Thoracic aorta (tissue), 2 donors: Measurements from ENCODE around the gene PPARA. TPM values are rescaled to one million over a fixed set of nuclear protein-coding genes. Genes with fewer than 3 reads are reported as not detected.

ENCODE experiments used
- ATAC-seq: fragments of 150-250 bp; one replicate; pipeline ENCODE4 v1.8.0; 2017; ENCODE audit warnings: low read depth; ENCODE audit not compliant: insufficient number of reproducible peaks, low FRiP score
- DNase-seq: peaks from one replicate; pipeline ENCODE4 v3.0.0-alpha.2; 2020; ENCODE audit warnings: low spot score
- H3K27ac ChIP-seq, 2 donors: fragments of 200-600 bp; sonication (generic); 1 replicate in 1 of 2; 2 replicates in 1 of 2; pipeline ENCODE4 v1.5.1; 2016; ENCODE audit warnings: mild to moderate bottlenecking in 2 of 2, moderate library complexity in 2 of 2
- H3K27me3 ChIP-seq: fragments of 200-600 bp; sonication (generic); replicated peaks from 2 replicates; pipeline ENCODE4 v1.6.0; 2016; ENCODE audit warnings: mild to moderate bottlenecking; ENCODE audit not compliant: insufficient read depth
- H3K36me3 ChIP-seq: fragments of 200-600 bp; sonication (generic); one replicate; pipeline ENCODE4 v1.5.1; 2016
- H3K4me1 ChIP-seq, 2 donors: fragments of 200-600 bp; sonication (generic); 1 replicate in 1 of 2; 2 replicates in 1 of 2; pipeline versions ENCODE4 v1.5.1 to v1.6.0; 2016; ENCODE audit warnings: low read depth in 2 of 2, mild to moderate bottlenecking in 1 of 2; ENCODE audit not compliant: control insufficient read depth in 1 of 2
- H3K4me3 ChIP-seq: fragments of 200-600 bp; sonication (generic); 2 replicates; pipeline ENCODE4 v1.5.1; 2016; ENCODE audit warnings: mild to moderate bottlenecking
- H3K9me3 ChIP-seq: fragments of 200-600 bp; sonication (generic); 2 replicates; pipeline ENCODE4 v1.5.1; 2016
- total RNA-seq, 2 donors: library from RNA; depleted of rRNA; stranded (reverse); fragments of >200 nt; gene quantifications; one replicate each; pipeline versions ENCODE4 v1.1.0 to v1.2.3, GENCODE V29; 2016
- TF ChIP-seq, protein P1 (sequence below): fragments of 200-600 bp; sonication (generic); IDR thresholded peaks from one replicate; pipeline ENCODE4 v1.5.1; 2019; ENCODE audit warnings: antibody characterized with exemption

Gene PPARA
- total RNA-seq, 2 donors from 2014 or later = 21.9 to 67.8 TPM

- TF ChIP-seq, protein P1, sequence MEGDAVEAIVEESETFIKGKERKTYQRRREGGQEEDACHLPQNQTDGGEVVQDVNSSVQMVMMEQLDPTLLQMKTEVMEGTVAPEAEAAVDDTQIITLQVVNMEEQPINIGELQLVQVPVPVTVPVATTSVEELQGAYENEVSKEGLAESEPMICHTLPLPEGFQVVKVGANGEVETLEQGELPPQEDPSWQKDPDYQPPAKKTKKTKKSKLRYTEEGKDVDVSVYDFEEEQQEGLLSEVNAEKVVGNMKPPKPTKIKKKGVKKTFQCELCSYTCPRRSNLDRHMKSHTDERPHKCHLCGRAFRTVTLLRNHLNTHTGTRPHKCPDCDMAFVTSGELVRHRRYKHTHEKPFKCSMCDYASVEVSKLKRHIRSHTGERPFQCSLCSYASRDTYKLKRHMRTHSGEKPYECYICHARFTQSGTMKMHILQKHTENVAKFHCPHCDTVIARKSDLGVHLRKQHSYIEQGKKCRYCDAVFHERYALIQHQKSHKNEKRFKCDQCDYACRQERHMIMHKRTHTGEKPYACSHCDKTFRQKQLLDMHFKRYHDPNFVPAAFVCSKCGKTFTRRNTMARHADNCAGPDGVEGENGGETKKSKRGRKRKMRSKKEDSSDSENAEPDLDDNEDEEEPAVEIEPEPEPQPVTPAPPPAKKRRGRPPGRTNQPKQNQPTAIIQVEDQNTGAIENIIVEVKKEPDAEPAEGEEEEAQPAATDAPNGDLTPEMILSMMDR = no peak
- Histone ChIP-seq H3K27me3 (no peaks in the 10 kb centered on the region), H3K9me3 (no peaks in the 10 kb centered on the region), H3K4me1 (peaks cover 3 to 11% of the 10 kb centered on the region in 2 donors), H3K27ac (no peak overlapping the region), H3K4me3 (no peak overlapping the region), H3K36me3 (peaks cover 4% of the 10 kb centered on the region)
- DNase-seq (no peak), ATAC-seq (no peak)
Observed at GRCh38 chr22:46234969-46235368, 84.6 kb downstream of the PPARA start.

DNA sequence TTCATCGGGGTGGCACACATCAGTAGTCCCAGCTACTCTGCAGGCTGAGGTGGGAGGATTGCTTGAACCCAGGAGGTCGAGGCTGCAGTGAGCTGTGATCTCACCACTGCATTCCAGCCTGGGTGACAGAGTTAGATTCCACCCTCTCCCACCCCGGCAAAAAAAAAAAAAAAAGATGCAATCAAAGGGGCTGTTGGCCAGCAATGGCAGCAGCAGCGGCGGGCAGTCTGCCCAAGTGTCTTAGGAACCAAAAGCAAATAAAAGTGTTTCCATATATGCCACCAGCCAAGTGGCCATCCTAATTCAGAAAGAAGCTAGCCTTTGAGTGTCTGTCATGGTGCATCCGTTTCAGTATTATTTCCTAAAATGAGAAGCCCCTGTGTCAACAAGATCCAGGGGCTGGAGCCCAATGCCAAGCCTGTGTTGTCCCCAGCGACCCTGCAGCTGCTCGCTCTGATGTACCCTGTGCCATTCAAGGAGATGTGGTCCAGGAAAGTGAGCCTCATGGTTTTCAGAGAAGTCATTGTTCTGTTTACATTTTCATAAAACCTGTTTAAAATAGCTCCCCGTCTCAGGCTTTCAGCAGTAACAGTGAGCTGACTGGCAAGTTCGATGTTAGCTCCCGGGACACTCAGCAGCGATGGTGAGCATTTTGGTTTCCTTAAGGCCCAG, 87.3 kb downstream of the PPARA start:
- TF ChIP-seq, protein P1 = no peak
- Histone ChIP-seq H3K36me3 (peaks cover 4% of the 10 kb centered on the region), H3K9me3 (no peaks in the 10 kb centered on the region), H3K4me1 (peaks cover 3 to 11% of the 10 kb centered on the region in 2 donors), H3K4me3 (no peak overlapping the region), H3K27me3 (no peaks in the 10 kb centered on the region), H3K27ac (no peak overlapping the region)
- ATAC-seq = no peak
- no peak for DNase-seq

GRCh38 chr22:46238541-46238940, 88.2 kb downstream of the PPARA start:
- ATAC-seq = no peak

DNA sequence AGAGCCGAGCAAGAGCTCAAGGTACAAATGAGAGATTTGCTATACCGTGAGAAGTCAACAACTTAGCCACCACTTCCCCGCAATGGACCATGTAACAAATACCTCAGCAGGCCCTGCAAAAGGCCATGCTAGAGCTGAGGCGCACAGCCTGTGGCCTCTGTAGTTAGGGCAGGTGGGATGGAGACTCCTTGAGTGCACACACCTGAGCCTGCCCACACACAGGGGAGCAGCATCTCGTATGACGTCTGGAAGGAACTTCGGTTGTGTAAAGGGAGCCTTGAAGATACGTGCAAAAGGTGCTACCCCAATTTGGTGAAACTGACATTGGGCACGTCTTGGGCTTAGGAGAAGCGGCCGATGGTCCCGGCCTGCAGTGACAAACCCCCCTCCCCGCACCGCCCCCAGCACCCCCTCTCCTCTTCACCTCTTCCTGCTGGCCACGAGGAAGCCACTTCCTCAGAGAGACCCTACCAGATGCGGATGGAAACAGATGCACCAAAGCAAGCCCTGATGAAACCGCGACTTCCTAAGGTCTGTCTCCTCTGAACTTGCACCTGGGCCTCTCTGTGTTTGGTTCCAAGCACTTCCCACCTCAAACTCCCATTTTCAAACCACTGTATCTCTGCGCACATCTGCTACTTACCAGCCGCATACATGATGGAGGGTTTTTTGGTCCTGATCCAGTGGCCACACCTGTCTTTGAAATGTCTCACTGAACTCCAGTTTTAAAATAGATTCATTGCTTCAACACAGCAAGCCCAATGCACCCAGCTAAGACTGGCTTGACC, 89.1 kb downstream of the PPARA start:
- Histone ChIP-seq H3K4me3 (no peak overlapping the region), H3K9me3 (no peaks in the 10 kb centered on the region), H3K36me3 (peaks cover 4% of the 10 kb centered on the region), H3K27me3 (no peaks in the 10 kb centered on the region), H3K4me1 (no peaks in the 10 kb centered on the region), H3K27ac (no peak overlapping the region)
- ATAC-seq (no peak), DNase-seq (no peak)
- TF ChIP-seq, protein P1 = no peak

More at GRCh38 chr22:46238541-46238940, 88.2 kb downstream of the PPARA start:
- no peak overlapping the region for H3K4me3 ChIP-seq
- no peak for DNase-seq
- H3K9me3 ChIP-seq = no peaks in the 10 kb centered on the region
- TF ChIP-seq, protein P1 = no peak
- no peaks in the 10 kb centered on the region for H3K27me3 ChIP-seq
- H3K4me1 ChIP-seq = peaks cover 0 to 6% of the 10 kb centered on the region in 2 donors
- no peak overlapping the region for H3K27ac ChIP-seq
- H3K36me3 ChIP-seq = peaks cover 4% of the 10 kb centered on the region

- no peak overlapping the region for H3K27ac ChIP-seq
- no peak for DNase-seq
- H3K4me1 ChIP-seq = no peaks in the 10 kb centered on the region
- H3K36me3 ChIP-seq = peaks cover 4% of the 10 kb centered on the region
- no peak overlapping the region for H3K4me3 ChIP-seq
- H3K9me3 ChIP-seq = no peaks in the 10 kb centered on the region
- ATAC-seq = no peak
- H3K27me3 ChIP-seq = no peaks in the 10 kb centered on the region
- TF ChIP-seq, protein P1 = no peak
Observed at GRCh38 chr22:46240073-46240472, 89.7 kb downstream of the PPARA start.
